ENCODE data around the gene LOX. TPM values are rescaled to one million over a fixed set of nuclear protein-coding genes. Genes with fewer than 3 reads are reported as not detected.

Gene LOX
- total RNA-seq, 1 donor from 2014 or later, result 38.8 TPM

DNA sequence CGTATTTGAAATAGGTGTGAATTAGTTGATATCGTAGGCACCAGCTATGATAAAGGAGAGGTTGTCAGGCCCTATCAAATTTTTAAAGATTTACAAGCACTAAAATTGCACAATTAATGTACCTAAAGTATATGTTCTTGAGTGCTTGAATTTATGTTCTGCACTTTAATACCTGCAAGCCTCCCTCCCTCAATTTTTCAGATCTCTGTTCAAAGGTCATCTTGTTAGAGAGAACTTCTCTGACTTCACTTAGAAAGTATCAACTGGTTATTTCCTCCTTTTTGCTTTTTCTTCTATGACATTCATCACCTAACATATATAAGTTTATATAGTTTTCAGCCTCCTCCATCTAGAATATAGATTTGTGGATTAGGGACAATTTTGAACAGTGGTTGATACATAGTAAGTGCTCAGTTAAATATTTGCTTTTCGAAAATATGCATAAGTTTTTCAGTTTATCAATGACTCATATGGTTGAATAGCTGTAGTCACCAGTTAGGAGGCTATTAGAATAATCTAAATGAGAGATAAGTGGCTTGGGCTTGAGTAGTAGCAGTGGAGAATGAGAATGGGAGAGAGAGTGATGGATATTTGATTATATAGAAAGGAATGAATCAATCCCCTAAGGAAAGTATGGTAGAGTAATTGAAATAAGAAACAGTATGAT, 37.3 kb downstream of the LOX start:
- no peaks in the 10 kb centered on the region for H3K27me3 ChIP-seq
- intact Hi-C loops (cut with DNase I), result no loop called here
- H3K36me3 ChIP-seq, result no peaks in the 10 kb centered on the region
- TF ChIP-seq POLR2A (IDR thresholded peaks at IDR 0.05), result no peak
- TF ChIP-seq POLR2AphosphoS5 (IDR thresholded peaks at IDR 0.05; ENCODE audit: insufficient read depth in 1 of 2, low read depth in 1 of 2), result no peak
- TF ChIP-seq, protein P1, sequence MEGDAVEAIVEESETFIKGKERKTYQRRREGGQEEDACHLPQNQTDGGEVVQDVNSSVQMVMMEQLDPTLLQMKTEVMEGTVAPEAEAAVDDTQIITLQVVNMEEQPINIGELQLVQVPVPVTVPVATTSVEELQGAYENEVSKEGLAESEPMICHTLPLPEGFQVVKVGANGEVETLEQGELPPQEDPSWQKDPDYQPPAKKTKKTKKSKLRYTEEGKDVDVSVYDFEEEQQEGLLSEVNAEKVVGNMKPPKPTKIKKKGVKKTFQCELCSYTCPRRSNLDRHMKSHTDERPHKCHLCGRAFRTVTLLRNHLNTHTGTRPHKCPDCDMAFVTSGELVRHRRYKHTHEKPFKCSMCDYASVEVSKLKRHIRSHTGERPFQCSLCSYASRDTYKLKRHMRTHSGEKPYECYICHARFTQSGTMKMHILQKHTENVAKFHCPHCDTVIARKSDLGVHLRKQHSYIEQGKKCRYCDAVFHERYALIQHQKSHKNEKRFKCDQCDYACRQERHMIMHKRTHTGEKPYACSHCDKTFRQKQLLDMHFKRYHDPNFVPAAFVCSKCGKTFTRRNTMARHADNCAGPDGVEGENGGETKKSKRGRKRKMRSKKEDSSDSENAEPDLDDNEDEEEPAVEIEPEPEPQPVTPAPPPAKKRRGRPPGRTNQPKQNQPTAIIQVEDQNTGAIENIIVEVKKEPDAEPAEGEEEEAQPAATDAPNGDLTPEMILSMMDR (IDR thresholded peaks at IDR 0.05), result no peak
- H3K4me1 ChIP-seq, result no peaks in the 10 kb centered on the region
- peaks cover 7% of the 10 kb centered on the region for H3K9me3 ChIP-seq
- no peak overlapping the region for H3K27ac ChIP-seq
- no peak overlapping the region for H3K4me3 ChIP-seq
- no peak for DNase-seq (ENCODE audit: extremely low spot score in 2 of 2)

DNA sequence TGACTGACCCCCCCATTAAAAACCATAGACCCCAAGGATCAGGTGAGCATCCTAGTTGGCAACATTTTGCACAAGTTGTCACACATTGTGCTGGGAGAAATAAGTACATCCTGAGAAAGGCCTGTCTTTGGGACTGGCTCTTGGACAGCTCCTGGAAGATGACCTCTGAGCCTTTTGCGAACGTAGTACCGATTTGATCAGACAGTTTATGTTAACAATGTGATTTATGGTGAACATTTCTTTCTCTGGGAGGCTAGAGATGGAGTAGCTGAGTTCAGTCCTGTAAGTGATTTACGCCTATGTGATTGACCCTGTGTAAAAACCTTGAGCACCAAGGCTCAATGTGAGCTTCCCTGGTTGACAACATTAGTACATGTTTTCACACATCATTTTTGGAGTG, 41.7 kb downstream of the LOX start:
- no peaks in the 10 kb centered on the region for H3K9me3 ChIP-seq
- no peaks in the 10 kb centered on the region for H3K36me3 ChIP-seq
- no peak overlapping the region for H3K27ac ChIP-seq
- no peak for TF ChIP-seq POLR2AphosphoS5 (IDR thresholded peaks at IDR 0.05; ENCODE audit: insufficient read depth in 1 of 2, low read depth in 1 of 2)
- TF ChIP-seq, protein P1 (IDR thresholded peaks at IDR 0.05), result no peak
- TF ChIP-seq POLR2A (IDR thresholded peaks at IDR 0.05), result no peak
- no peak for DNase-seq (ENCODE audit: extremely low spot score in 2 of 2)
- intact Hi-C loops (cut with DNase I), result no loop called here
- H3K4me3 ChIP-seq, result no peak overlapping the region
- no peaks in the 10 kb centered on the region for H3K4me1 ChIP-seq
- H3K27me3 ChIP-seq, result no peaks in the 10 kb centered on the region

DNA sequence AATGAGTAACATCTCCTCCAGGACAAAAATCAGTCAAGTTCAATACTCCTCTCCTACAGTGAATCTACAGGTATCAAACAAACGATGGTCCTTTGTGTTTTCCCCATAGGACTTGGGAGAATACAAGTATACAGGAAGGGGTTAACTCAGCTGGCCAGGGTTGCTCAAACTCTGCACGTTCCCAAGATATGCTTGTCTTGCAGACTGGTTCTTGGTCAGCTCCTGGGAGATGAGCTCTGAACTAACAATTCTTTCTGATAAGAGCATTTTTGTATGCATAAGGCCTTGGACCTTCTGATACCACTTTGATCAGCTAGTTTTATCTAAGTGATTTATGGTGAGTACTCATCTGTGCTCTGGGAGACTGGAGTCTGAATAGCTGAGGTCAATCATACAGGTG, 42.1 kb downstream of the LOX start:
- H3K9me3 ChIP-seq, result no peaks in the 10 kb centered on the region
- no peak for DNase-seq (ENCODE audit: extremely low spot score in 2 of 2)
- no peaks in the 10 kb centered on the region for H3K36me3 ChIP-seq
- H3K27me3 ChIP-seq, result no peaks in the 10 kb centered on the region
- intact Hi-C loops (cut with DNase I), result no loop called here
- H3K27ac ChIP-seq, result no peak overlapping the region
- no peaks in the 10 kb centered on the region for H3K4me1 ChIP-seq
- TF ChIP-seq, protein P1 (IDR thresholded peaks at IDR 0.05), result no peak
- TF ChIP-seq POLR2AphosphoS5 (IDR thresholded peaks at IDR 0.05; ENCODE audit: insufficient read depth in 1 of 2, low read depth in 1 of 2) (no peak), POLR2A (IDR thresholded peaks at IDR 0.05) (no peak)
- H3K4me3 ChIP-seq, result no peak overlapping the region

DNA sequence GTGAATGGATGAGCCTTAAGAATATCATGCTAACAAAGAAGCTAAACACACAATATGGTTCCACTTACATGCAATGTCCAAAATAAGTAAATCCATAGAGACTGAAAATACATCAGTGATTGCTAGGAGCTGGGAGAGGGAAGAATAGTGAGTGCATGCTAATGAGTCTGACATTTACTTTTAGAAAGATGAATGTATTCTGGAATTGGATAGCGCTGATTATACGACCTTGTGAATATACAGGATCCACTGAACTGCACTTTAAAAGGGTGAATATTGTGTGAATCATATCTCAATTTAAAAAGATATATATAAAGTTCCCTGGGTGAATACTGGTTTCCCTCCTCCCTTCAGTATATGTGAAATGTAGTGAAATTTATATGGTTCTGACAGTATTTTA, 46.2 kb downstream of the LOX start:
- TF ChIP-seq POLR2AphosphoS5 (IDR thresholded peaks at IDR 0.05; ENCODE audit: insufficient read depth in 1 of 2, low read depth in 1 of 2) (no peak), POLR2A (IDR thresholded peaks at IDR 0.05) (no peak)
- TF ChIP-seq, protein P1 (IDR thresholded peaks at IDR 0.05), result no peak
- no peak for DNase-seq (ENCODE audit: extremely low spot score in 2 of 2)
- H3K36me3 ChIP-seq, result peaks cover 0 to 7% of the 10 kb centered on the region in 2 donors
- H3K27me3 ChIP-seq, result no peaks in the 10 kb centered on the region
- H3K9me3 ChIP-seq, result no peaks in the 10 kb centered on the region
- H3K27ac ChIP-seq, result no peak overlapping the region
- no peak overlapping the region for H3K4me3 ChIP-seq
- no peaks in the 10 kb centered on the region for H3K4me1 ChIP-seq
- intact Hi-C loops (cut with DNase I), result no loop called here

DNA sequence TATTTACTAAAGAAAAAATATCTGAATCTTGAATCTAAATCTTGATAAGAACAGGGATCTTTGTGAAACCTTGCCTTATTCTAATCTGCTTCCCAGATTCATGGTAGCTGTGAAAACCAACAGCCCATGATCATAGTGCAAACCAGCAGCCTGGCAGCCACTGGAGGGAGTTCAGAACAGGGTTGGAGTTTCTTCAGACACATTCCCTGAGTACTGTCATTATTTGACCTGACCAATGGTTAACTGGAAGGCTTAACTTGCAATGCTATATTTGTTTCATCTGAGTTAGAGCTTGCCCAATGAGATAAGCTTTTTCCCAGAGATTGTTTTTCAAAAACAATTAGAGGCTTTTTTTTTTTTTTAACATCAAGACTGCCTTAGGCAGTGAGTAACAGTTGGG, 47.8 kb downstream of the LOX start:
- Histone ChIP-seq H3K27ac (no peak overlapping the region), H3K4me3 (no peak overlapping the region), H3K9me3 (no peaks in the 10 kb centered on the region), H3K4me1 (no peaks in the 10 kb centered on the region), H3K36me3 (peaks cover 0 to 8% of the 10 kb centered on the region in 2 donors), H3K27me3 (no peaks in the 10 kb centered on the region)
- TF ChIP-seq POLR2A (IDR thresholded peaks at IDR 0.05) (no peak), POLR2AphosphoS5 (IDR thresholded peaks at IDR 0.05; ENCODE audit: insufficient read depth in 1 of 2, low read depth in 1 of 2) (no peak)
- TF ChIP-seq, protein P1 (IDR thresholded peaks at IDR 0.05), result no peak
- no peak for DNase-seq (ENCODE audit: extremely low spot score in 2 of 2)
- intact Hi-C loops (cut with DNase I), result no loop called here

Data from vagina (tissue), 2 donors.